ENCODE data around the gene CAPZB.
A peak's percentile ranks its signal among the peaks of the same experiment; 100 is the strongest.

CAPZB gene

GRCh38 chr1:19429611-19430010 is 55.7 kb downstream of the CAPZB start:
- H3K27ac ChIP-seq, result peak overlapping the region; percentile 77
- TF ChIP-seq ZFX (IDR thresholded peaks at IDR 0.05) (no peak), CTCF (conservative IDR thresholded peaks at IDR 0.05) (no peak)

DNA sequence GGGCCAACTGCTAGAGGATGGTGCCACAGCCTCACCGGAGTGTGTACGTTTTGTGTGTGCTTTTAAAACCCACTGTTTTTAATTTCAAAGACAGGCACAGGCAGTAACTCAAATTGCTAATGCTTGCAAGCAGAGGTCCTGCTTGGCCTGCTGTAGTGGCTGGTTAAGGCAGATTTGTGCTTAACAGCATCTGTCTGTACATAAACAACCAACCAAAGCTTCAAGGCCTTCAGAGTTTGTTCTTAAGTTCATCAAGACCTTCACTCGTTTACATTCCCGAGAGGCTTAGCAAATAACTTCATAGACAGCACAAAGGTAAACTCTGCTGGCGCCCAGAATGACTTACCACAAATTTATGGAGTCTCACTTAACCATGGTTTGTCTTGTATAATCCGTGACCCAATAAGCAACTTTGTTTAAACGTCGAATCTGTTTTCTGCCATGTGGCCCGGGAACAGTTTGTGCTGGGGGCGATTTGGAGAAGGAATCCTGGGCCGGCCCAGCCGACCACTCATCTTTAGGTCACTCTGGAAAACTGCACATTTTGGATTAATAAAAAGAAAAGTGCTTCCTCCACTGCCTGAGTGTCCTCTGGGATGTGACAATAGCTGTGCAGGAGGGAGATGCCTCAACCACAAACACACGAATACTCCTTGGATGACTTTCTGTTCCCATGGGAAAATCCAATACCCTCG is 58.1 kb downstream of the CAPZB start:
- TF ChIP-seq CTCF (conservative IDR thresholded peaks at IDR 0.05) (no peak), ZFX (IDR thresholded peaks at IDR 0.05) (no peak)

DNA sequence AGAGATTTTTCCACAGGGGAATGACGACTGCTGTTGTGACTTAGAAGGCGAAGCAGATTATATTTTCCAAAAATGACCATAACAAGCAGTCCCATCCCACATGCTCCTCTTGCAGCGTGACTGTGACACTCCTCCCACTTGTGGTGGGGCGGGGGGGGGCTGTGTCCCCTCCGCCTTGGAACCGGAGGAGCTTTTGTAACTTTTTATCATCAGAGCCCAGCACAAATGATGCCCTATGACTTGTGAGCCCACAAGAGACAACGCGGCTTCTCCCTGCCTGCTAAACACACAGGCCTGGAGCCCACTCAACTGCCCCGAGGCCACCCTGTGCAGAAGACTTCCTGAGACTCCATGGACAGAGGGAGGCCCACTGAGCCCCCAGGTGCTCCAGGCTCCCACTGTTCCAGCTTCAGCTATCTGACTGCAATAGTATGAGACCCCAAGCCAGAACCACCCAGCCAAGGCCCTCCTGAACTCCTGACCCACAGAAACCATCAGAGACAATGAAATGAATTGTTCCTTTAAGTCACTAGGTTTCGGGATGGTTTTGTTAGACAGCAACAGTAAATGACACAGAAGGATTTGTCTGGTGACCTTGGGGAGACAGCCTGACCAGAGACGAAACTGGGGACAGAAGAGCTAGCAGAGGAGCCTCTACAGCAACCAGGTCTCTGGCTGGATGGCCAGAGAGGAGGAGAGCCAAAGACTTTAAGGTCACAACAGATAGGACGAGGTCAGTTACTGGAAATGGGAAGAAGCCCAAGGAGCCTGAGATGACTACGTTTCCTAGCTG is 58.8 kb downstream of the CAPZB start:
- TF ChIP-seq ZFX (IDR thresholded peaks at IDR 0.05) (no peak), CTCF (conservative IDR thresholded peaks at IDR 0.05) (no peak)
- peak overlapping the region; percentile 81 for H3K27ac ChIP-seq

More for the DNA sequence above, 58.1 kb downstream of the CAPZB start:
- H3K27ac ChIP-seq, result peak overlapping the region; percentile 81

DNA sequence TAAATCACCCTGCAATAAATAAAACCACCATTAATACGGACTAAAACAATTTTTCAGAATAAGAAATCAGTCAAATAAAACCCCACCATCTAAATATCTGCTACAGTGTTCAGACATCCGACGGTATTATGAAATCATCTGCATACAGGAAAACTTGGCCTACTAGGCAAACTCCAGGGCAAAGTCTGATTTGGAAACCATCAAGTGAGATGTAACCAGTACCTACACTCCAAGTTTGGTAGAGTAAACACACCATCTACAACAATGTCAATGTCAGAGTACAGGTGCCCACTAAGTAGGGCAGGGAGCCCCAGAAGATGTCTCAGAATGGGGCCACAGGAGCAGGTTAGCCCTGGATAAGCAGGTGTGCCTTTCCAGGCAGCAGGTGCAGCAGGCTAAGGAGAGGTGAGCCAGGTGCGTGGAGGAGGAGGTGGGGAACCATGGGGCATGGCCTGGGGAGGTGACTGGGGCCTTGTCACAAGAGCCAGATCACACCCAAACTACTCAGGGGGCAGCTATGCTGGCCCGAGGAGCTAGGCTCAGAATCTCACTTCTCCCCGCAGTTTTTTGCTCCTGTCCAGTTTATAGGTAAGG is 59.6 kb downstream of the CAPZB start:
- no peak for TF ChIP-seq ZFX (IDR thresholded peaks at IDR 0.05)
- no peak for TF ChIP-seq CTCF (conservative IDR thresholded peaks at IDR 0.05)
- peak overlapping the region; percentile 81 for H3K27ac ChIP-seq

- TF ChIP-seq CTCF (conservative IDR thresholded peaks at IDR 0.05) (no peak), ZFX (IDR thresholded peaks at IDR 0.05) (no peak)
These were observed 60.4 kb downstream of the CAPZB start for GRCh38 chr1:19424651-19425570.

DNA sequence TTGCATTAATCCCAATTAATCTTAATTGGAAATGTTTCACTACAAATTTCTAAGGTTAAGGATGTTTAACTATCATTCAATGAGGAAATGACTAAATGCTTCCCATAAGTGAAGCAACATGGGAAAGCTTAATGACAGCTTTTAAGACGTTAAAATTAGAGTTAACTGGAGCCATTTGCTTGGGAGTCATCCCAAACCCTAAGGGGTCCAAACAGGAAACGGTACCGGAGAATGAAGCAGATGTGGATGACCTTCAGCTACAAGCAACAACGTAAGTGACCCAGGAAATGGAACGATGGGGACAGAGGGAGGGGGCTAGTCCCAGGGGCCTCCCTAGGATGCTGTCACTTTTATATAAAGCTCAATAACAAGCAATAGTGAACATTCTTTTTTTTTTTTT is 62.2 kb downstream of the CAPZB start:
- TF ChIP-seq CTCF (conservative IDR thresholded peaks at IDR 0.05), result no peak
- TF ChIP-seq ZFX (IDR thresholded peaks at IDR 0.05), result no peak
- H3K27ac ChIP-seq, result peak overlapping the region; percentile 62; the same call in 1 of the 2 replicates

More at GRCh38 chr1:19424651-19425570, 60.4 kb downstream of the CAPZB start:
- H3K27ac ChIP-seq, result peak overlapping the region; percentile 62
